NB4 (cell line): Measurements from ENCODE around the gene PRR13.
A peak's percentile ranks its signal among the peaks of the same experiment; 100 is the strongest.

Experiments used
- CTCF ChIP-seq: IDR thresholded peaks from one replicate; pipeline ENCODE4 v1.5.1; 2012; ENCODE audit warnings: low read depth, low read length
- MYC ChIP-seq: IDR thresholded peaks from 2 replicates; pipeline ENCODE4 v1.6.1; 2011; ENCODE audit warnings: low read depth, low read length
- POLR2A ChIP-seq: IDR thresholded peaks from 2 replicates; pipeline ENCODE4 v1.6.1; 2011; ENCODE audit warnings: mild to moderate bottlenecking; ENCODE audit not compliant: insufficient read length; ENCODE audit errors: extremely low read depth

DNA sequence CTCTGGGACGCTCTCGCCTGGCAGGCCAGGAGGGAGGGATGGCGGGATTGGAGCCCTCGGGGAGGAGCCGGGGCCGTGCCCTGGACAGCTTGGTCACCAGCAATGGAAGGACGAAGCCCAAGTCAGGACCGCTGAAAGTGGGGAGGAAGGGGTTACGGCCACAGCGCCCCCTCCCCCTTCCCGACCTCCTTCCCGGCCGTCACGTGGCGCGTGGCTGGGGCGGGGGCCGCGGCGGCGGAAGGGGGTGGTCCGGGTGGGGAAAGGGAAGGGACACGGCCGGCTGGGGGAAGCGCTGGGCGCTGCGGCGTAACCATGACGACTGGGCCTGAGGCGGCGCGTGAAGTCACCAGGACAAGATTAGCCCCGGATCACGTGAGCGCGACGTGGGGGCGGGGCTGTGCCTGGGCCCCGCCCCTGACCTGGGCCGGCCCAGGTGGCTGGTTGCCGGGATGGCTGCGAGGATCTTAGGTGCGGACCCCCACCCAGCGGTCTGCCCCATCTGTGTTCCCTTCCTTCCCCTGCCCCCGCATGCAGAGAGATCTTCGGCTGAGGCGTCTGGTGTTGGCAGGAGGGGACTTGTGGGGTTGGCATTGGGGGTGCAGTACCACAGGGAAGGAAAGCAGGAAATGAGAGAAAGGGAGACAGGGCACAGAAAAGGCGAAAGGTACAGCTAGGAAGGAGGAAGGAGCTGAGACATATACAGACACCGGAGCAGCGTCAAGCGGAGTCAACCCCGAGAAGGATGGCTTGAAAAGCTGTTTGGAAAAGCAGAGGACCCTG lies 51.5 kb downstream of the PRR13 start:
- TF ChIP-seq POLR2A (peak; percentile 65), CTCF (no peak), MYC (no peak; the same call in 1 of the 2 replicates)
